Breast epithelium (tissue), 4 donors: ENCODE measurements around the gene CENPM. TPM values are rescaled to one million over a fixed set of nuclear protein-coding genes. Genes with fewer than 3 reads are reported as not detected.

ENCODE experiments used
- DNase-seq, 2 donors: peaks; one replicate each; pipeline ENCODE4 v3.0.0-alpha.2; 2019; ENCODE audit warnings: low spot score in 2 of 2
- H3K27ac ChIP-seq, 2 donors: fragments of 200-600 bp; sonication (generic) in 1 of 2; one replicate each; pipeline ENCODE4 v1.5.1; 2016 to 2019; ENCODE audit warnings: mild to moderate bottlenecking in 1 of 2
- H3K27me3 ChIP-seq, 2 donors: fragments of 200-600 bp; sonication (generic) in 1 of 2; one replicate each; pipeline versions ENCODE4 v1.5.1 to v1.6.0; 2017 to 2019; ENCODE audit warnings: control low read depth in 1 of 2, mild to moderate bottlenecking in 1 of 2
- H3K36me3 ChIP-seq: fragments of 200-600 bp; one replicate; pipeline ENCODE4 v1.5.1; 2019
- H3K4me1 ChIP-seq, 2 donors: fragments of 200-600 bp; sonication (generic); one replicate each; pipeline ENCODE4 v1.5.1; 2016 to 2019; ENCODE audit warnings: control low read depth in 1 of 2
- H3K4me3 ChIP-seq, 3 donors: fragments of 200-600 bp; sonication (generic); 1 replicate in 2 of 3; 2 replicates in 1 of 3; pipeline ENCODE4 v1.5.1; 2016 to 2019; ENCODE audit warnings: mild to moderate bottlenecking in 3 of 3, moderate library complexity in 2 of 3
- H3K9me3 ChIP-seq, 2 donors: fragments of 200-600 bp; sonication (generic) in 1 of 2; one replicate each; pipeline ENCODE4 v1.5.1; 2016 to 2019; ENCODE audit warnings: control low read depth in 1 of 2
- POLR2A ChIP-seq: fragments of 450-650 bp; IDR thresholded peaks from one replicate; pipeline ENCODE4 v1.6.1; 2016; ENCODE audit warnings: antibody characterized with exemption, mild to moderate bottlenecking, moderate library complexity
- POLR2AphosphoS5 ChIP-seq, 3 donors: sonication (generic); formaldehyde crosslinking; IDR thresholded peaks; one replicate each; pipeline ENCODE4 v1.6.1; 2017; ENCODE audit warnings: antibody characterized with exemption in 3 of 3
- intact Hi-C: fragments of 100-400 bp; cut with DNase I; formaldehyde crosslinking; loops from one replicate; pipeline ENCODE4 v1.15.1; 2023; ENCODE audit warnings: low total_unique reads
- total RNA-seq, 3 donors: library from RNA; depleted of rRNA; stranded (reverse); fragments of >200 nt; gene quantifications; one replicate each; pipeline ENCODE4 v1.1.0, GENCODE V29; 2016
- TF ChIP-seq, protein P1 (sequence below), 3 donors: fragments of 450-650 bp; IDR thresholded peaks; one replicate each; pipeline ENCODE4 v1.5.1; 2016 to 2017; ENCODE audit warnings: antibody characterized with exemption in 3 of 3, mild to moderate bottlenecking in 3 of 3, moderate library complexity in 3 of 3

Gene CENPM, protein sequence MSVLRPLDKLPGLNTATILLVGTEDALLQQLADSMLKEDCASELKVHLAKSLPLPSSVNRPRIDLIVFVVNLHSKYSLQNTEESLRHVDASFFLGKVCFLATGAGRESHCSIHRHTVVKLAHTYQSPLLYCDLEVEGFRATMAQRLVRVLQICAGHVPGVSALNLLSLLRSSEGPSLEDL
- 1 to 10 TPM; 1.5 to 2.9 (median 1.9) TPM for total RNA-seq

DNA sequence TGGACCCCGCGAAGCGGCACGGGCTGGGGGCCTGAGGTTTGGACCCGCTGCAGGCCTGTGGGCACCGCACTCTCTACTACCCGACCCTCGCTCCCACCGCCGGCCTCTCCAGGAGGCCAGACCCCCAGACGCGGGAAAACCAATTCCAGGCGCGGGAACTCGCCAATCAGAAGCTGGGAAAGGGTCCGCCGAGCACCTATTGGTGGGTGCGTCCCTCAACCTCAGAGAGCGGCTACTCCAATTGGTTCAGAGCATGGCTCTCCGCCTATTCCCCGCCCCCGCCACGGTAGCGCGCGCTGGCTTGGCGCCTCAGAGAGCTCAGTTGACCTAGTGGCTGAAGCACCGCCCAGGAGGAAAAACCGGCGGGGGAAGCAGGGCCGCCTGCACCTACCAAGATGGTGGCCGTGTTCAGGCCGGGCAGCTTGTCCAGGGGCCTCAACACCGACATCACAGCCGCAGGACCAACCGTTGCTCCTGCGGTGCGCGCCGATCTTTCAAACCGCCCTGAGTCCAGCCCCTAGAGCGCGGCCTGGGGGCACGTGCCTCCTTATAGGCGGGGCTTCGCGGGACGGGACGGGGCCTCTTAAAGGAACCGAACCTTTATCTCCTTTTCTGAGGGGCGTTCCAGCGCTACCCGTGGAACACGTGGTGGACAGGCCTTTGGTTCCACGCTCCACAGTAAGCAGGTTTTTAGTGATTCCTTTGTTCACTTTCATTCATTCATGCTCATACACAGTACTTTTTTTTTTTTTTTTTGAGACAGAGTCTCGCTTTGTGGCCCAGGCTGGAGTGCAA, at the start of gene CENPM:
Gene CENPM (minus strand): TSS at position 524 of the 795 bp plus-strand sequence. CDS start 76 bp downstream, at position 448.
- intact Hi-C loops: no loop called here
- Histone ChIP-seq H3K36me3 (no peaks in the 10 kb centered on the region), H3K4me1 (no peaks in the 10 kb centered on the region), H3K27me3 (no peaks in the 10 kb centered on the region), H3K4me3 (peak within 1 kb of the TSS; percentile 69 to 97 (median 76)), H3K9me3 (no peaks in the 10 kb centered on the region), H3K27ac (peak within 1 kb of the TSS; percentile 54 to 79)
- TF ChIP-seq POLR2A (no peak), POLR2AphosphoS5 (IDR thresholded peaks at IDR 0.05) (peak; percentile 19 to 31 (median 31))
- DNase-seq: peak; percentile 95 to 96

DNA sequence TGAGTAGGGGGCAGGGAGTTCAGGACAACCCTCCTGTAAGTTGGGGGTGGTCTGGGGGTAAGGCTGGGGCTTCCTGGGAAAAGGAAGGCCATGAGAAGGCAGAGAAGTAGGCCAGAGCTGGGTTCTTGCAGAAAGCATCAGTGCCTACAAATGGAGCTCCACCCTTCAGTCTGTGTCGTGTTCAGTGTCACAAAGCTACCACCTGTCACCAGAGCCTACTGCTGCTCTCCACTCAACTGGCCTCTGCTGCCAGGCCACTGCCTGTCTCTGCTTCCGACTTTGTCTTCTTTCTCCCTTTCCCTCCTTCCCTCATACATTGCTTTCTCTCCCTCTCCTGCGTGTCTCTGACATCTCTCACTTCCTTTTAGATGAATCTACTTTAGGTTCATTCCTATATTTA, 48.3 kb upstream of the CENPM start:
- peak in 1 of 2 donors; percentile 25 for DNase-seq
- Histone ChIP-seq H3K27me3 (no peaks in the 10 kb centered on the region), H3K4me1 (no peaks in the 10 kb centered on the region), H3K27ac (no peak overlapping the region), H3K36me3 (no peaks in the 10 kb centered on the region), H3K9me3 (no peaks in the 10 kb centered on the region), H3K4me3 (no peak overlapping the region)
- TF ChIP-seq POLR2AphosphoS5 (IDR thresholded peaks at IDR 0.05) (no peak), POLR2A (no peak)
- TF ChIP-seq, protein P1, sequence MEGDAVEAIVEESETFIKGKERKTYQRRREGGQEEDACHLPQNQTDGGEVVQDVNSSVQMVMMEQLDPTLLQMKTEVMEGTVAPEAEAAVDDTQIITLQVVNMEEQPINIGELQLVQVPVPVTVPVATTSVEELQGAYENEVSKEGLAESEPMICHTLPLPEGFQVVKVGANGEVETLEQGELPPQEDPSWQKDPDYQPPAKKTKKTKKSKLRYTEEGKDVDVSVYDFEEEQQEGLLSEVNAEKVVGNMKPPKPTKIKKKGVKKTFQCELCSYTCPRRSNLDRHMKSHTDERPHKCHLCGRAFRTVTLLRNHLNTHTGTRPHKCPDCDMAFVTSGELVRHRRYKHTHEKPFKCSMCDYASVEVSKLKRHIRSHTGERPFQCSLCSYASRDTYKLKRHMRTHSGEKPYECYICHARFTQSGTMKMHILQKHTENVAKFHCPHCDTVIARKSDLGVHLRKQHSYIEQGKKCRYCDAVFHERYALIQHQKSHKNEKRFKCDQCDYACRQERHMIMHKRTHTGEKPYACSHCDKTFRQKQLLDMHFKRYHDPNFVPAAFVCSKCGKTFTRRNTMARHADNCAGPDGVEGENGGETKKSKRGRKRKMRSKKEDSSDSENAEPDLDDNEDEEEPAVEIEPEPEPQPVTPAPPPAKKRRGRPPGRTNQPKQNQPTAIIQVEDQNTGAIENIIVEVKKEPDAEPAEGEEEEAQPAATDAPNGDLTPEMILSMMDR (IDR thresholded peaks at IDR 0.05): no peak
- intact Hi-C loops: no loop called here

DNA sequence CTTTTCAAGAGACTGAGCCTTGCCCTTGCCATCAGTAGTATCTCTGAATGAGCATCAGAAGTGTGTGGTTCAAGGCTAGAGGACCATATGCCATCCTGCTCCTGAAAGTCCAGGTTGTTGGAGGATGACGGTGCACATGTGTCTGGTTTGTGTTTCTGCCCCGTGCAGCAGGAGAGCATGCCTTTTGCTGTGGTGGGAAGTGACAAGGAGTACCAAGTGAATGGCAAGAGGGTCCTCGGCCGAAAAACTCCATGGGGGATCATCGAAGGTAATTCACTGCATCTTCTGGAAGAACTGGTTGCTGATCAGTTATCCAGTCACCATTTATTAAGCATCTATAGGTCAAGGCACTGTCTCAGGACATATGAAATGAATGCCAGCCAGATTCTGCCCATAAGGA, 45.5 kb upstream of the CENPM start:
- Histone ChIP-seq H3K4me1 (no peaks in the 10 kb centered on the region), H3K27me3 (no peaks in the 10 kb centered on the region), H3K27ac (no peak overlapping the region), H3K36me3 (no peaks in the 10 kb centered on the region), H3K9me3 (no peaks in the 10 kb centered on the region), H3K4me3 (no peak overlapping the region)
- peak in 1 of 2 donors; percentile 31 for DNase-seq
- no peak for TF ChIP-seq POLR2A
- TF ChIP-seq, protein P1 (IDR thresholded peaks at IDR 0.05): no peak
- intact Hi-C loops: no loop called here

DNA sequence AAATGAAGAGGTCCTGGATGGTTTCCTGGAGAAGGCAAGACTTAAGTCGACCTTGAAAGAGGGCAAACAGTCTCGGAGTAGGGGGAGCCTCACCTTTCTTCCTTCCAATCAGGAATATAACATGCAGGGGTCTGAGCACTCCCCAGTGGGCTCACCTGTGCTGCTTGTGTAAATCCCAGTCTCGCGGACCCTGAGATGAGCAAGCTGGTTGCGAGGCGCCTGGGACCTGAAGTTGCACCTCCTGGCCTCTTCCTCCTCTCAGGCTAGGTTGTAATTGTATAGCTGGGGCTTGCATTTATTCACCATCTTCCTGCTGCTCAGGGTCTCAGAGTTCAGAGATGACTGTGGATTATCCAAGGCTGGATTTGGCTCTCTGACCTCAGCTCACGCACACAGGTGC, 44.2 kb upstream of the CENPM start:
- peak in 1 of 2 donors; percentile 10 for DNase-seq
- intact Hi-C loops: no loop called here
- H3K36me3 ChIP-seq: no peaks in the 10 kb centered on the region

DNA sequence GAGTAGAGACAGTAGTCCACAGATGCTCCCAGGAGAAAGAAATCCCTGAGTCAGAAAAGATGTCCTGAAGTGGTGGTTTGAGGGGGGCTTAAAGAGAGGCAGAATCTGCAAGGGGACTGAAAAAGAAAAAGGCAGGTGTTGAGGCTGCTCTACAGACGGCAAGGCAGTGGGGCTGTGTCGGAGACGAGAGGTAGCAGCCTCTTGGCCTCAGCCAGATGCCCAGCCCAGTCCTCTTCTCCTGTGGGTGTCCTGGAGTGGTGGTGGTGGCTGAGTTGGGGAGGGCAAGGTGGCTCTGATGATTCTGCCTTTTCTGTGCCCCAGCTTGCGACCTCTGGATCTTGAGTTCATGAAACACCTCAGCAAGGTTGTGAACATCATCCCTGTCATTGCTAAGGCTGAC, 42.3 kb upstream of the CENPM start:
- H3K4me3 ChIP-seq: no peak overlapping the region
- no peak overlapping the region for H3K27ac ChIP-seq
- no peaks in the 10 kb centered on the region for H3K9me3 ChIP-seq
- intact Hi-C loops: no loop called here
- no peaks in the 10 kb centered on the region for H3K27me3 ChIP-seq
- DNase-seq: no peak
- no peaks in the 10 kb centered on the region for H3K36me3 ChIP-seq
- TF ChIP-seq, protein P1 (IDR thresholded peaks at IDR 0.05): no peak
- TF ChIP-seq POLR2AphosphoS5 (IDR thresholded peaks at IDR 0.05): no peak
- no peak for TF ChIP-seq POLR2A
- H3K4me1 ChIP-seq: no peaks in the 10 kb centered on the region

More for the DNA sequence above, 44.2 kb upstream of the CENPM start:
- no peak for TF ChIP-seq POLR2A
- TF ChIP-seq, protein P1 (IDR thresholded peaks at IDR 0.05): no peak
- TF ChIP-seq POLR2AphosphoS5 (IDR thresholded peaks at IDR 0.05): no peak
- Histone ChIP-seq H3K27ac (no peak overlapping the region), H3K27me3 (no peaks in the 10 kb centered on the region), H3K4me3 (no peak overlapping the region), H3K4me1 (no peaks in the 10 kb centered on the region), H3K9me3 (no peaks in the 10 kb centered on the region)
